Peyer's patch (tissue), 4 donors: Measurements from ENCODE around the gene TSHZ3.

ENCODE experiments used
- POLR2A ChIP-seq, 2 donors: fragments of 450-650 bp; IDR thresholded peaks; one replicate each; pipeline ENCODE4 v1.5.1; 2017; ENCODE audit warnings: antibody characterized with exemption in 2 of 2, mild to moderate bottlenecking in 2 of 2, moderate library complexity in 2 of 2
- TF ChIP-seq, protein P1 (sequence below), 6 experiments: fragments of 450-650 bp in 4 of 6; fragments of 200-600 bp in 2 of 6; sonication (generic) in 1 of 6; IDR thresholded peaks; one replicate each; pipeline ENCODE4 v1.5.1; 2017 to 2019; ENCODE audit warnings: antibody characterized with exemption in 6 of 6, mild to moderate bottlenecking in 3 of 6, moderate library complexity in 1 of 6

DNA sequence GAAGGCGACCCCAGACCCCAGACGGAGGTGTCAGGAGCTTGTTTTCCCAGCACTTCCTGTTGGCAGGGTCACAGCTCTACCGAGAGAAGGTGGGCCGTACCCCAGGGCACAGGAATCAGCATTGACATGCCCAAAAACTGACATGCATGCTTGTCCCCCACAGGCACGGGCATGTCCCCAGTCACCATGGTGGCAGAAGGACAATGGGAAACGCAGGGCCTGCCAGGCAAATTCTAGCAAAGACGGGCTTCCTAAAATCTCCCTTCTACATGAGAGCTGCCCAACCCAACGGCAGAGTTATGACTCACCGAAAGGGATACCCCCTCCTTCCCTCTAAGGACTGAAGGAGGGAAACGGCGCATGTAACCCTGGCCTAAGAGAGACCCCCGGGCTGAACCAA is 18.5 kb downstream of the TSHZ3 start:
- TF ChIP-seq, protein P1, sequence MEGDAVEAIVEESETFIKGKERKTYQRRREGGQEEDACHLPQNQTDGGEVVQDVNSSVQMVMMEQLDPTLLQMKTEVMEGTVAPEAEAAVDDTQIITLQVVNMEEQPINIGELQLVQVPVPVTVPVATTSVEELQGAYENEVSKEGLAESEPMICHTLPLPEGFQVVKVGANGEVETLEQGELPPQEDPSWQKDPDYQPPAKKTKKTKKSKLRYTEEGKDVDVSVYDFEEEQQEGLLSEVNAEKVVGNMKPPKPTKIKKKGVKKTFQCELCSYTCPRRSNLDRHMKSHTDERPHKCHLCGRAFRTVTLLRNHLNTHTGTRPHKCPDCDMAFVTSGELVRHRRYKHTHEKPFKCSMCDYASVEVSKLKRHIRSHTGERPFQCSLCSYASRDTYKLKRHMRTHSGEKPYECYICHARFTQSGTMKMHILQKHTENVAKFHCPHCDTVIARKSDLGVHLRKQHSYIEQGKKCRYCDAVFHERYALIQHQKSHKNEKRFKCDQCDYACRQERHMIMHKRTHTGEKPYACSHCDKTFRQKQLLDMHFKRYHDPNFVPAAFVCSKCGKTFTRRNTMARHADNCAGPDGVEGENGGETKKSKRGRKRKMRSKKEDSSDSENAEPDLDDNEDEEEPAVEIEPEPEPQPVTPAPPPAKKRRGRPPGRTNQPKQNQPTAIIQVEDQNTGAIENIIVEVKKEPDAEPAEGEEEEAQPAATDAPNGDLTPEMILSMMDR (IDR thresholded peaks at IDR 0.05), result no peak
- no peak for TF ChIP-seq POLR2A (IDR thresholded peaks at IDR 0.05)
